Erythroblast (primary cell): Measurements from ENCODE around the gene ADGRD1.
A peak's percentile ranks its signal among the peaks of the same experiment; 100 is the strongest.
"Not testable (repeated sequence)": the region's sequence is repeated elsewhere in the genome, so short reads cannot be mapped to it uniquely, and the experiment has no call there.

Source experiments
- DNase-seq, 2 experiments: peaks; one replicate each; lab custom pipeline; 2025; lab: John Stamatoyannopoulos, UW
- GATA1 ChIP-seq: IDR thresholded peaks from 2 replicates; pipeline ENCODE4 v1.6.1; 2011; ENCODE audit warnings: low read depth, mild to moderate bottlenecking, control low read depth, low read length, moderate library complexity
- POLR2A ChIP-seq: IDR thresholded peaks from 2 replicates; pipeline ENCODE4 v1.6.1; 2011; ENCODE audit warnings: mild to moderate bottlenecking, low read length

ADGRD1 gene

DNA sequence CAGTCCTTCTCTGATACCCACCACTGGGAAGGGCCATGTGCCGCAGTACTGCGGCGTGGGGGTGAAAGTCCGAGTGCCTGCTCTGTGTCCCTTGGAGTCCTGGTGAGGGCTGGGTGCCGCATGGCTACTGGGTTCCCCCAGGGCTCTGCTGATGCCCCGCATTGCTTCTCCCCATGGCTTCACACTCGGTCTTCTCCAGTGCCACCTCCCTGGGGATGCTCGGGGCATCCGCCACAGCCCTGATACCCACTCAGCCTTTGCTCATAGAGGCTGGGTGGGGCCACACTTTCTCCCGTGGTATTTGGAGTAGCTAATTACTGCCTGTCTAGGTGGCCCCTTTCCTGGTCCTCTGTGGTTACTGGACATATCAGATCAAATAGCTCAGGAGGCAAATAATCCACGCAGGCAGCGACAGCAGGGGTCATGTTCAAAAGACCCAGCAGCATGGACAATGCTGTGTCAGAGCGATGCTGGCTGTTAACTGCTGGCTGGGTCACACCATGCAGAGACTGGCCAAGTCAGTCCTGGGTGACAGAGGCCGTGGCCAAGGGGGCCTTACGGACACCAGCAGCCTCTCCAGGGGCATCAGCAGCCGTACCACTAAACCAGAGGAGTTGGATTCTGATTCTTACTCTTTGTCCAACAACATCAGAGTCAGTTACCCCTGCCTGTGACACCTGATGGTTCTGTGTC lies 106.5 kb downstream of the ADGRD1 start:
- no peak for DNase-seq

DNA sequence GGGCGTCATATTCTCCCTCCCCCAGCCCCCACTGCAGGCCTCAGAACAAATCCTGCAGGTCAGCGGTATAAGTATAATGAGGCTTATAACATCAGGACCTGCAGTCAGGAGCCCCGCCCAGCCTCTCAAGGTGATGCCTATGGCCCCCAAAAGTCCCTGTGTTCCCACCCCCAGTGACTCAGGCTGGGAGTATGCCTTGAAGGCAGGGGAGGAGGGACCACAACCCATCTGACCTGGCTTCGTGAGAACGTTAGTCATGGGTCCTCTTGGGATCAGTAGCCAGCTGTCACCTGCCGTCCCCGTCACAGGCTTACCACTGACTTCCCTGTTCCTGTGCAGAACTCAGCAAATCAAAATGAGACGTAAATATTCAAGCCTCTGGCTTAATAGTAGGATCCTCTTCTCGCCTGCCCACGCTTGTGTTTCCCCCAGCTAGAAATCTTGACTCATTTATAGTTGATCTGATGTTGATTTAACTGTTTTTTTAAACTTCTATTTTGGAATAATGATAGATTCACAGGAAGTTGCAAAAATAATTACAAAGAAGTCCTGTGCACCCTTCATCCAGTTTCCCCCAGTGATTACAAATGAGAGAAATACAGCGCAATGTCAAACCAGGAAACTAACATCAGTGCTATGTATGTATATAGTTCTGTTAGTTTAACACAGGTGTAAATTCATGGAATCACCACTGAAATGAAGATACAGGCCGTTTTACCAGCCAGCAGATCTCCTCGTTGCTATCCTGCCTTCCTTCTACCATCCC lies 107.5 kb downstream of the ADGRD1 start:
- TF ChIP-seq GATA1 (no peak), POLR2A (no peak)
- DNase-seq: no peak

More for the DNA sequence above, 106.5 kb downstream of the ADGRD1 start:
- TF ChIP-seq GATA1 (no peak), POLR2A (no peak)

GRCh38 chr12:131063413-131063812 lies 109.7 kb downstream of the ADGRD1 start:
- DNase-seq: no peak
- no peak for TF ChIP-seq GATA1
- TF ChIP-seq POLR2A: no peak

DNA sequence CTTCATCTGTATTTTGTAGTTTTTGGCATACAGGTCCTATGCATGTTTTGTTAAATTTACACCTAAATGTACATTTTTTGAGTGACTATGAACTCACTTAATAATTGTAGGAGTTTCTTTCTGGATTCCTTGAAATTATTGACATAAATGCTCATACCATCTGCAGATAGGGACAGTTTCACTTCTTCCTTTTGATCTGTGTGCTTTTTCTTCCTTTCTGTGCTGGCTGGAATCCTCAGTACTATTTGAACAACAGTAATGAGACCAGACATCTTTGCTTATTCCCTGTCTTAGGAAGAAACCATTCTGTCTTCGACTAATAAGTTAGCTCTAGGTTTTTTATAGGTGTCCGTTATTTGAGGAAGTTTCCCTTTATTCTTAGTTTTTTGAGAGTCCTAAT lies 110.3 kb downstream of the ADGRD1 start:
- TF ChIP-seq GATA1 (no peak), POLR2A (no peak)
- DNase-seq: no peak

- DNase-seq: no peak
- TF ChIP-seq POLR2A: no peak
- TF ChIP-seq GATA1: no peak
These were observed 111.6 kb downstream of the ADGRD1 start for GRCh38 chr12:131065279-131065678.

- DNase-seq: no peak
- no peak for TF ChIP-seq POLR2A
- no peak for TF ChIP-seq GATA1
These were observed 112.1 kb downstream of the ADGRD1 start for GRCh38 chr12:131065801-131066200.

GRCh38 chr12:131066207-131066885 lies 112.6 kb downstream of the ADGRD1 start:
- TF ChIP-seq POLR2A (no peak), GATA1 (no peak)
- no peak for DNase-seq

DNA sequence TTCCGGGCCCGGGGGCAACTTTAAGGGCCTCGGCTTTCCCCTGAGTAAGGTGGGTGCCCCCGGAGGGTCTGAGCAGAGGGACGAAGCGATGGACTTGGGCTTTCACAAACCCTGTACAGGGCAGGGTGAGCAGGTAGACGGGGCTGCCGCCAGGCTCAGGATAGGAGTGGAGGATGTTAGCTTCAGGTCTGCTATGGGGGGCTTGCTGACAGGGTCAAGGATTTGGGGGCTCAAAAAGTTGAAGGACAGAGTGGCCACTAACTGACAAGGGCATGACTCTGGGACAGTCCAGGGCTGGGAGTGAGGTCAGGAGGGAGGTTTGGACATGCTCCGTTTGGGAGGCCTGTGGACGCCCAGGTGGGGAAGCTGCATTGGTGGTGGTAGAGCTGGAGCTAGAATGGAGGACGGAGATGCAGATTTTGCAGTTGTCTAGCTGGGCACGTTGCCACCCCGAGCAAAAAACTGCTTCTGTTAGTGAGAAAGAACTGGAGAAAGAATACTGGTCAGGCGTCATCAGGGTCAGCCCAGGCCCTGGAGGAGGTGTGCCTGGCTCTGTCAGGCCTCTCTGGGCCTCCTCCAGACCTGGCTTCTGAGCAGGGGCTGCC lies 113.3 kb downstream of the ADGRD1 start:
- TF ChIP-seq POLR2A: no peak
- TF ChIP-seq GATA1: no peak
- no peak for DNase-seq

- TF ChIP-seq GATA1 (no peak), POLR2A (no peak)
- DNase-seq: no peak
These were observed 114.5 kb downstream of the ADGRD1 start for GRCh38 chr12:131067981-131068851.

GRCh38 chr12:131068926-131069720 lies 115.4 kb downstream of the ADGRD1 start:
- DNase-seq: not testable (repeated sequence)

DNA sequence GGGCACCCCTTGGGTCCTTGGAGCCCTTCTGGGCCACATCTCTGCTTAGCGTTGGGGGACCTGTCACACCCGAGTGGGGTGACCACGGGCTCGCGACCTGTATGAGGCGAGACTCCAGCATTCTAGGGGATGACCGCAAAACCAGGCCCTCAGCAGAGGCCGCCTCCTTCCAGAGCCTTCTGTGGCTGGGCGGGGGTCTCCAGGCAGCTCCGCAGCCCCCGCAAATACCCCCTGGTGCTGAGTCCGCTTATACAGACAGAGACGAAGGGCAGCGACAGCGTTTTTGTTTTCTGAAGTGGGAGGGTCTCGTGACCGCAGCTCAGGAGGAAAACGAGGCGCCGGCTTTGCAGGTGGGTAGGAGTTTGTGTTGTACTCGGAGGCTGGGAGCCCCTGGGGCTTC lies 116.4 kb downstream of the ADGRD1 start:
- DNase-seq: not testable (repeated sequence)

- DNase-seq: not testable (repeated sequence)
These were observed 117.0 kb downstream of the ADGRD1 start for GRCh38 chr12:131070668-131071067.

GRCh38 chr12:131071234-131071820 lies 117.6 kb downstream of the ADGRD1 start:
- DNase-seq: peak in 1 of 2 experiments; percentile 6

DNA sequence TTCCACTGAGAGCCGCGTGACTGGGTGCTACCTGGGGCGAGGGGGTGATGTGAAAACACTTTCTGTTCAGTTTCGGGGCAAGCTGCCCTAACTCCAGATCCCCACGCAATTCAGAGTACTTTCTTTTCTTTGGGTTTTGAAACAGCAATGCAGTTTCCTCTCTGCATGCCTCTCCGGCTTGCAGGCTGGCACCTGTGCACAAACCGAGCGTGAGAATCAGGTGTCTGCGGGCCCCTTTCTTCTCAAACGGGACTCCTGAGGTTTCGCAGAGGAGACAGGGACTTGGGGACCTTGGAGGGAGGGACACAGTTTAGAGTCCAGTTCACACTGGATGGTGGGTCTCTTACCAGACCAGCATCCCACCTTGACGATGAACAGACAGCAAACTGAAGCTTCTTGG lies 118.2 kb downstream of the ADGRD1 start:
- DNase-seq: not testable (repeated sequence)
